Right ventricle myocardium superior (tissue), 1 donor: Measurements from ENCODE around the gene SAMD9L. TPM values are rescaled to one million over a fixed set of nuclear protein-coding genes. Genes with fewer than 3 reads are reported as not detected.

Source experiments
- ATAC-seq: fragments of 200-7000 bp; cut with Tn5 transposase; one replicate; pipeline ENCODE4 v1.9.1; 2020; ENCODE audit warnings: mild to moderate bottlenecking; ENCODE audit not compliant: poor library complexity
- DNase-seq: peaks from one replicate; pipeline ENCODE4 v3.0.0-alpha.2; 2020
- intact Hi-C: fragments of 100-400 bp; cut with DNase I; formaldehyde crosslinking; loops from one replicate; pipeline ENCODE4 v1.11.2; 2022
- long read RNA-seq: library from polyadenylated mRNA; unstranded; transcript quantifications from one replicate; pipeline ENCODE4 v2.0.0, GENCODE V29; 2021
- total RNA-seq: library from RNA; stranded (reverse); fragmentation: NEBNext Ultra II Directional; extraction: Animal tissue kit (Norgen Biotek cat#: 25700); gene quantifications from one replicate; pipeline ENCODE4 v1.2.1, GENCODE V29; 2021
- donor health status: DM: no; HTN: yes; CAD: no; lungs with severe emphysema.

The SAMD9L gene
- total RNA-seq, result 3.7 TPM
- long read RNA-seq, full-length matches to known transcripts, result 1 of 4 reads
- long read RNA-seq, partial matches to known transcripts, result 0 of 4 reads
- long read RNA-seq, other reads (novel, unspliced or antisense), result 3 of 4 reads

DNA sequence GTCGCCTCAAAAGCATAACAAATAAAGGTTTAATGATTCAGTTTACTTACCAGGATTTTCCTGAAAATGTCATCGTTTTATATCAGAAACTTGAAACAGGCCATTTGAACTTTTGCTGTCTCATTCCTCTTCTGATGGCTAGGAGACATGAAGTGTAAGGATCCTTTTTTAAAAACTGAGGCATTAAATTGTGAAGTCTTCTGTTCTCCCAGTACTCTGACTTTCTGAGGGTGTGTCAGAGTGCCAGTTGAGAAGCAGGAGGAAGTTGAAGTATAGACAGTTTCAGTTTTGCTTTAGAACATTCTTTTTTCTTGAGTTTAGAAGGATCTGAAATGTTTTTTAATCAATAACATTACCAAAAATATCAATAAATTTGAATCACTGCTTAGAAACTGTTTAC lies at the start of gene SAMD9L:
SAMD9L (minus strand) TSS at position 242 of the 400 bp plus-strand sequence. CDS start 12,414 bp downstream, outside the sequence.
- ATAC-seq, result peak; percentile 79
- DNase-seq, result no peak
- intact Hi-C loops, result no loop called here

DNA sequence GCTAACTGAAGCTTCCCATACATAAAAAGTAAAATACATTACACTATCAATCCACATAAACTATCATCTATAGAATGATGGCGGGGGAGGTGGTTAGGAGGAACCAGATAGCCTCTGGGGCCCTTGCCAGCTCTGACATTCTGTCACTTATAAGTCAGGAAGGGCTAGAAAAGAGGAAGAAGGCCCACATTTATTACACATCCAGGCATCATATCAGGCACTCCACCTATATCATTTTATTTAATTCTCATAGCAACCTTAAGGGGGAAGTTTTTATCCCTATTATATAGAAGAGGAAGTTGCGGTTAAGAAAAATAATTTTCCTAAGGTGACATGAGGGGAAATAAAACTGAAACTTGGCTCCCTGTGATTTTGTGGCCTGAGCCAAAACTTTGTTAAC lies 48.2 kb upstream of the SAMD9L start:
- ATAC-seq (no peak), DNase-seq (peak; percentile 32)
- intact Hi-C loops, result no loop called here

DNA sequence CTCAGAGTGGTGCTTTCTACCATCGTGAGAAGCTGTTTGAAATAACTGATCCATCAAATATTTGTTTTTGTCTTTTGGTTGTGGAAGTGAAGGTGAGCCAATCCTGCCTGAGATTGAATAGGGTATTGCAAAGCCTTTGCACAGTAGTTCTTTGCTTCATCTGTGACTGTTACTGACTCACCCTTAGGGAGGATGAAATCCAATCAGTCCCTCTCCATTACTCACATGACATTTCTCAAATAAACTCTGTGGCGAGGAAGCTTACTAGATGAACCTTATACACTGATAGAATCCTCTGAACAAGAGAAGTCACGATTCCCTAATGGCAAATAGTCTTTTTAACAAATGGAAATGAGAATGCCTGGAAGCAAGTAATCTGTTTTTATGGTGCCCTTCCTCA lies 46.2 kb upstream of the SAMD9L start:
- intact Hi-C loops, result no loop called here
- ATAC-seq (no peak), DNase-seq (no peak)

DNA sequence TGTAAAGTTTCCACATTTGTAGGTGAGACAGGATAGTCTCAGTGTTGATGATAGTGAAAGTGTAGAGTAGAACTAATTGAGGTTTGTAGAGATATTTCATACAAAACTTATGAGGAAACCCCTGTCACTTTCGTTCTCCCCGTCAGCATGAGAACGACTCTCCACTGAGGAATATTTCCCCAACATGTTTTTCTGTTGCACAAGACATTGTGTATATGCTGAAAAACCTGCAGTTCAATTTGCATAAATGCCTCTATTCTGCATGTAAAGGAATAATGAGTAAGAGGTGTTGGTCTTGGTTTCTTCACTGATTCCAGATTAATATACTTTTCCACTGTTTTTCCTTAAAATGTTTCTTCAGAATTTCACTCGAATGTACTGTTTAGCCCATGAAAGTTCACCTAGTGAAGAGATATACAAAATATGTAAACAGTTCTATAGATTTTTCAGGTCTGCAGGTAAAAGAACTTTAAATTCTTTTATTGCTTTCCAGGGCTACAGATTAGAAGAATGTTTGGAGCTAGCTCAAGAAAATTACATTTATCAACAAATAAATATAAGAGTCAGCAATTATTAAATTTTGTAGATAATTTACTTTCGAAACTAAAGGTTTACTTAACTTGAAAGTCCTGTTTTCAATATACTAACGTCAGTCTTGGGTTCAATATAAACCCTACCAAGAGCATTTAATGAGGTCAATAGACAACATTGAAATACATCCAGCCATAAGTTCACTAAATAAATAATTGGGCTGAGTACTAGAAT lies 40.9 kb upstream of the SAMD9L start:
- intact Hi-C loops, result no loop called here
- DNase-seq (no peak), ATAC-seq (no peak)

DNA sequence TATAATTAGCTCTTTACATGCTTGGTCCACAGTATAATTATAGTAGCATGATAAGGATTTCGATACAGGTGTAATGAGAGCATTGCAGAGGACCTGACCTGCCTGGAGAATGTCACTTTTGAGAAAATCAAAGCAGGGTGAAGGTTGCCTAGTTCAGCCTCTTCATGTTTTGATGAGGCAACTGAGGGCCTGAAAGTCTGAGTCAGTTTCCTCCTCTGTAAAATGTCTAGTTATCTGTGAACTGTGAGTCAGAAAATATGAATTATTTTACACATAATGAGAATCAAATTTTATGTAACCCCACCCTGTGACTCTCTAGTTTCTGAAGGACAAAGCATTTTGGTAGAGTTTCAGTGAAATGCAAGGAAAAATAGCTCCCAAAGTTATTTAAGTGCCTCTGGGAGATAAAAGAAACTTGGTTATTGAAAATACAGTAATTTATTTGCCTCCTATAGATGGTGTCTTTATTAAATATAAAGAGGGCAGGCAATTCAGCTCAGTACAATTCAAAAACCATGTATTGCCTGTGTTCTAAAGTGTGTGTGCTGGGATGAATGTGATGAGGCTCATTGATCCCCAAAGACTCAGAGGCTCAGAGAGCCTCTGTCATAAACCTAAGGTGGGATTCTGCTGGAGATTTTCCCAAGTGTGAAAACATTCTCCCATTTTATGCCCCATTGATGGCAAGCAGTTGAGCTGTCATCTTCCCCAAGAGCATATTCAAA lies 37.3 kb upstream of the SAMD9L start:
- intact Hi-C loops, result no loop called here
- no peak for ATAC-seq

DNA sequence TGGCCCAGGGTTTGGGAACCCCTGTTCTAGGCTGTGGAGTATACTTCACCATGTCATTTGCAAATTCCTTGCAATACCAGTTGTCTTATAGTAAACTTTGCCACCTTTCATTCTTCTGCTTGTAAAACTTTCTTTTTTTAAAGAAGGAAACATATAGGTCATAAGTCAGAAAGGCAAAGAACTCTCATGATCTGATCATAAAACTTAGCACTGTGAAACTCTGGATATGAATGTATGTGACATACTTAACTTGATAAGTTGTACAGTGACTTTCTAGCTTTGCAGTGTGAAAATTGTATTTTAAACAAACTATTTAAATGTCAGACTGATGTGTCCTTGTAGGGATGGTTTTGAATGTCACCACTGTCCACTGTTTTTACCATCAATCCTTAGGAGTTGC lies 31.0 kb upstream of the SAMD9L start:
- intact Hi-C loops, result no loop called here
- DNase-seq, result no peak
- no peak for ATAC-seq

More for the DNA sequence above, 37.3 kb upstream of the SAMD9L start:
- no peak for DNase-seq

DNA sequence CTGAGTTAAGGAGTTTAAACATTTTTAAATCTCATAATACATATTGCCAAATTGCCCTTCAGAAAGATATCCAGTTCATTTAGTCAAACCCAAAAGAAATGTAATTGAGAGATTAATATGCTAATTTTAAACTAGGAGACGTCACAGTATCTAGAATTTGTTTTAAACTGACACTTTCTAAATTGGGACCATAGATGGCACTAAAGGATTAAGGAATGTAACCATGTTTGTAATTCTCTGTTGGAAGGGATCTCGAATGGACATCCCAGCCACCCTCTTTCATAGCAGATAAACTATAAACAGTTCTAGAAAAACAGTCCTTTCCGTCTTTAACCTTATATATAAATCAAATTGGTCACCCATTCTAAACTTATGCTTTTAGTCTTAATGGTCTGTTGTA lies 30.0 kb upstream of the SAMD9L start:
- DNase-seq, result no peak
- intact Hi-C loops, result no loop called here
- no peak for ATAC-seq

DNA sequence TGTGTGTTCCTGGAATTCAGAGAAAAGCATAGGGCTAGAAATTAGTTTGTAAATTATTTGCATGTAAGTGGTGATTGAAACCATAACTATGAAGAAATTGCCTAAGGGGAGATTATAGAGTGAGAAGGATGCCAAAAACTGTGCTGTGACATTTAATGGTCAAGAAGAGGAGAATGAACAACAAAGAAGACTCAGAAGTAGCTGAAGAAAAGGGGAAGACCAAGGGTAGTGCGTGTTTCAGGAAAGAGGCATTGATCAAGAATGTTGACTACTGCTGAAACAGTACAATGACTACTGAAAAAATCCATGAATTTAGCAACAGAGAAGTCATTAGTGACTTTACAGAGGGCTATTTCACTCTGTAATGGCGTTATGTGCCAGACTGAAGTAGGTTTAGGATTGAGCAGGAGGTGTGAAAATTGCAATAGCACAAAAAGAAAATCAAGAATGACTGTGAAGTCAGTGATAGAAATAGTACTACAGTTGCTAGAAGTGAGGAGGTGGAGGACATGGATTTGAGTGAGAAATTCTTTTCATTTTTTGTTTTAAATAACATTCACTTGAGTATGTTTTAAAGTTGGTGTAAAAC lies 28.9 kb upstream of the SAMD9L start:
- ATAC-seq (no peak), DNase-seq (no peak)
- intact Hi-C loops, result no loop called here

DNA sequence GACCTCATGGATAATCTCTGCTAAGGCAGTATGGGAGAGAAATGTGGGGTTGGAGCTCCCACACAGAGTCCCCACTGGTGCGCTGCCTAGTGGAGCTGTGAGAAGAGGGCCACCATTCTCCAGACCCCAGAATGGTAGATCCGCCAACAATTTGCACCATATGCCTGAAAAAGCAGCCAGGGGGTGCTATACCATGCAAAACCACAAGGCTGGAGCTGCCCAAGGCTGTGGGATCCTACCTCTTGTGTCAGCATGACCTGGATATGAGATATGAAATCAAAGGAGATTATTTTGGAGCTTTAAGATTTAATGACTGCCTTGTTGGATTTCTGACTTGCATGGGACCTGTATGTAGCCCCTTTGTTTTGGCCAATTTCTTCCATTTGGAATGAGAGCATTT lies 27.0 kb upstream of the SAMD9L start:
- no peak for DNase-seq
- ATAC-seq, result no peak
- intact Hi-C loops, result no loop called here

DNA sequence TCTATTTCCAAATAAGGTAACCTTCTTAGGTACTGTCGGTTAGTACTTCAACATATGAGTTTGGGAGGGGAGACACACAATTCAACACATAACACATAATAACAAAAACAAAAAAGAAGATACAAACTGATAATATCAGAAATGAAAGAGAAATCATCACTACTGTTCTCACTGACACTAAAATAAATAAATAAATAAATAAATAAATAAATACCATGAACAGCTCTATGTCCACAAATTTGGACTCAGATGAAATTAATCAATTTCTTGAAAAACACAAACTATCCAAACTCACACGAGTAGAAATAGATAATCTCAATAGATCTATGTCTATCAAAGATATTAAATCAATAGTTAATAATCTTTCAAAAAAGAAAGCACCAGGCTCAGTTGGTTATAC lies 24.5 kb upstream of the SAMD9L start:
- no peak for DNase-seq
- intact Hi-C loops, result no loop called here
- ATAC-seq, result no peak

DNA sequence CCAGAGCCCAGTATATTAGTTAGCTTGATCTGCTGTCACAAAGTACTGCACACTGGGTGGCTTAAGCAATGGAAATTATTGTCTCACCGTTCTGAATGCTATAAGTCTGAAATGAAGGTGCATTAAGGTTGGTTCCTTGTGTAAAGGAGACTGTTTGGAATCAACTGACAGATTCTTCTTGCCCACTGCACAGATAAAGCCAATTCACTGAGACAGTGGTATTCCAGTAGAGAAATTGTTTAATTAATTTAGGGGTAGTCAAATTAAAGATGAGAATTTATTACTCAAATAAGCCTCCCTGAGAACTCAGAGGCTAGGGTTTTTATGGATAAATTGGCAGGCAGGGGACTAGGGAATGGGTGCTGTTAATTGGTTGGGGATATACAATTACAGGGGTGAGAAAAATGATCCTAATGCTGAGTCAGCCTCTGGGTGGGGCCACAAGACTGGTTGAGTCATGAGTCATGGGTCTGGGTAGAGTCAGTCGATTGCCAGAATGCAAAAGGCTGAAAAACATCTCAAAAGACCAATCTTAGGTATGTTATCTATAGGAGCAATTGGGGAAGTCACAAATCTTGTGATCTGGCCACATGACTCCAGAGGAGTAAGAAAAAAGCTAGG lies 23.5 kb upstream of the SAMD9L start:
- ATAC-seq (no peak), DNase-seq (no peak)
- intact Hi-C loops, result no loop called here

DNA sequence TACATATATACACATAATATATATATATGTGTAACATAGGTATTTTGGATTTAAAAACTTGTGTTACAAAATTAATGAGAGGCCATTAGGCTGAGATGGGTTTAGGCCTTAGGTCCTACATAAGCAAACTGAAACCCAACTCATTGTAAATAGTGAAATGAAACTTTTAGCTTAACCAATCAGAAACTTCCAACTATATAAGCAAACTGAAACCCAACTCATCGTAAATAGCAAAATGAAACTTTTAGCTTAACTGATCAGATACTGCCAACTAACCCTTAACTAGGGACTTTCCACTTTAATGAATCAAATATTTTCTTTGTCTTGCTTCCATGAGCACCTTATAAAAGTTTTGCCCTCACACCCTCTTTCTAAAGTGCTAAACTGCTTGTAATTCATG lies 17.3 kb upstream of the SAMD9L start:
- intact Hi-C loops, result no loop called here
- DNase-seq (no peak), ATAC-seq (no peak)

DNA sequence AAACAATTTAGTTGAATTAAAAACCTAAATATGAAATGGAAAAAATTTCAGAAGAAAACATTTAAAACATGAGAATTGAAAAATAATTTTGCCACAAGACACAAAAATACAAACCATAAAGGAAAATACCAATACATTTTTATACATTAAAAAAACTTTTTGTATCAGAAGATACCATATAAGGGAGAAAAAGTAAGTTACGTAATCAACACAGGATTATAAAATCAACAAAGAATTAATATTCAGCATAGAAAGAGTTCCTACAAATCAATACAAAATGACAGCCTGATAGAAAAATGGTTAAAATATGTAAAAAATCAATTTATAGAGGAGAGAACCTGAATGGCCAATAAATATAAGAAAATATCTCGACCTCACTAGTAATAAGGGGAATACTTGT lies 16.6 kb upstream of the SAMD9L start:
- DNase-seq (no peak), ATAC-seq (no peak)
- intact Hi-C loops, result no loop called here

DNA sequence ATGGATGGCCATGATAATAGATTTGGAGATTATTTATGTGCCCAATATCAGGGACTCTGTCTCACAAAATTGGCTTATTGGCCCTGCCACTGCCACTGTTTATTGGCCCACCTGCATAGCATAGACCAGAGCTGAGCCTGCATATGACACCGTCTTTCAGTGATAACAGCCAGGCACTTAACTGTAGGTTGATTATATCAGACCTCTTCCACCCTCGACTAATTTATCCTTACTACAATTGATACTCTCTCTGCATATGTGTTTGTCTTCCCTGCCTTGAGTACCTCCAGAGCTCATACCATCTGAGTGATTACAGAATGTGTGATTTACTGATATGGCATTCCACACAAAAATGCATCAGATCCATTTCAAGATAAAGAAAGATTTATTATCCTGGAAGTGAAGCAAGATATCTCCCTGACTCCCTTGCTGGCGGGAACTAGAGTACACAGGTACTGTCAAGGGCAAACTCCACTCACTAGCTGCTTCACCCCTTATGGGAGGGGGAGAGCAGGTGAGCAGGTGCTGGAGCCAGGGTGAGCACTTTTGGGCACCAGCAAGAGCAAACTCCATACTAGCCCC lies 13.1 kb upstream of the SAMD9L start:
- no peak for DNase-seq
- no peak for ATAC-seq
- intact Hi-C loops, result no loop called here

DNA sequence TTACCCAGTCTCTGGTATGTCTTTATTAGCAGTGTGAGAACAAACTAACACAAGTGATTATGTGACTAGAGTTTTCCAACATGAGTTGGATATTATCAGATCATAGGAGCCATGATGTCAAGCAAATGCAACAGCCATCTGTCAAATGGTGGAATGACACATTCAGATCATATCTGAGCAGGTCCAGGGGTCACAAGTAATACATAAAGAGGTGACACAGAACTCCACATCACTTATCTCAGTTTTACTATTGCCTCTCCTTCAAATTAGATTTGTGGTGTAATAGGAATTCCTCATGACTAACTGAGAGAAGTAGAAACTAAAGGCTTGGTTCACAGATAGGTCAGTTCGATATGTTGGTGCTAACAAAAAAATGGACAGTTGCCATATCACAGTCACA lies 12.2 kb upstream of the SAMD9L start:
- ATAC-seq (no peak), DNase-seq (no peak)
- intact Hi-C loops, result no loop called here

DNA sequence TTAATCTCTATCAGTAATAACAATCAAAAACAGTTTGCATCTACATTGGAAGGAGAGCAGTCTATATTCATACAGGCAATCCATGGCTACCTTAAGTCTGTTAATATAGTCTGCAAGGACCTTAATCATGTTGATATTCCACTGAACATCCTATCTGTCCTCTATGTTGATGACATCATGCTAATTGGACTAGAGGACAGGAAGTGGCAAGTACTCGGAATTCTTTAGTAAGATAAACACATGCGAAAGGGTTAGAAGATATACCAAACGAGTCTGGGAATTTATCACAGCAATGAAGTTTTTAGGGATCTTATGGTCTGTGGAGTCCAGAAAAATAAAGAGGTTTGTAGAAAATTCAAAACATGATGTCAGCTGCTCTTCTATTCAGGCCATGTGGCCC lies 11.3 kb upstream of the SAMD9L start:
- ATAC-seq, result no peak
- DNase-seq, result no peak
- intact Hi-C loops, result no loop called here

DNA sequence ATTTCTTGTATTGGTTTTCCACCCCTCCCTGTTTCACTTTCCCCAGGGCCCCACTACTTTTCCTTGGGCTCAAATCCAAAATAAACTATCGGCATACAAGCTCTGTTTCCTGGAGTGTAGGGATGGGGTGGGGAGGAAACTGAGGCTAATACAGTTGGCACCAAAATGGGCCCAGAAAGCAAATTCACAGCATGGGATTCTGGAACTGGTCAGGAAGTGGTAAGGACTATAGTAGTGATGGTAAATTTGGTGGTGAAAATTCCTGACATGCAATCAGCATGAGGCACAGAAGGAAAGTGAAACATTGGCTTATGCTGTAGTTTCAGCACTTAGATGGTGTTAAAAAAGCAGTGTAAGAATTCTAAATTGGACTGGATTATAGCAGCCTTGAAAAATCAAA lies 8.7 kb upstream of the SAMD9L start:
- intact Hi-C loops, result no loop called here
- DNase-seq, result no peak
- no peak for ATAC-seq

DNA sequence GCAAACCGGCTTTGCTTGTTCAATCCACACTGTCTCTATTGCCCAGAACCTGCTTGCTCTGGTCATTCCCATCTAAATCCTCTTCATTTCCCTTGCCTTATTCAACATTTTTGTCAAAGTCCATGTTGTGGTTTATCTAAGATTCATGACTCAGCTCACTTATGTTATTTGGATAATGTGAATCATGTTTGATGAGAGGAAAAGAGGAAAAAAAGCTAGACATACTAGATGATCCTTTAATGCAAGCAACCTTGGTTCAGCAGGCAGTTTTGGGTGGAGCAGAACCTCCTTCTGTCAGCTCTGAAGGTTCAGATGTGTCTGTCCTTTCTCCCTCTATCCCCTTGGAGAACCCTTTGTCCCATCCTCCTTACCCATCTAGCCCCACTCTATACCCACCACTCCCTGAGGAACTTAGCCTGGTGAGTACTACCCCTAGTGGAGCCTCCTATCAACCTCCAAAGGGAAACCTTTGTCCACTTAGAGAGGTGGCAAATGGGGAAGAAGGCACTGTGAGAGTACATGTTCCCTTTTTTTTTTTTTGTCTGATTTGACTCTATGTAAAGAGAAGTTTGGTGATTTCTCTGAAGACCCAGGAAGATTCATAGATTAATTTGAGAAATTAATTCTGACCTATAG lies 2.1 kb upstream of the SAMD9L start:
- DNase-seq (no peak), ATAC-seq (no peak)
- intact Hi-C loops, result no loop called here

DNA sequence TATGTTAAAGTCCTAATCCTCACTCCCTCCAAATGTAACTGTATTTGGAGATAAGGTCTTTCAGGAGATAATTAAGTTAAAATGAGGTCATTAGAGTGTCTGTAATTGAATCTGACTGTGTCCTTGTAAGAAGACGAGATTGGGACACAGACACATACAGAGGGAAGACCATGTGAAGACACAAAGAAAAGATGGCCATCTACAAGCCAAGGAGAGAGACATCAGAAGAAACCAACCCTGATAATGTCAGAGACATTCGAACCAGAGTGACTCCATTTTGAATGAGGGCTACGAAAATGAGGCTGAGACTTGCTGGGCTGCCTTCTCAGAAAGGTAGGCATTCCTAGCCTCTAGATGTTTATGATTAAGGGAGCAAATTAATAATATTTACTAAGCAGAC lies 542 bp upstream of the SAMD9L start:
- no peak for DNase-seq
- intact Hi-C loops, result no loop called here
- ATAC-seq, result no peak
